ENCODE measurements around the gene TBC1D9.

- TF ChIP-seq CTCF (IDR thresholded peaks at IDR 0.05; ENCODE audit: low read depth, low read length, poor library complexity, severe bottlenecking) (no peak), EZH2phosphoT487 (IDR thresholded peaks at IDR 0.05; ENCODE audit: borderline replicate concordance, low read length) (no peak)
These were observed 75.0 kb downstream of the TBC1D9 start for GRCh38 chr4:140681201-140681600.

All from DOHH2 (cell line).